Caki2 (cell line): ENCODE measurements around the gene KLHL42. TPM values are rescaled to one million over a fixed set of nuclear protein-coding genes. Genes with fewer than 3 reads are reported as not detected.

Experiments
- DNase-seq: peaks from one replicate; pipeline ENCODE4 v3.0.0-alpha.2; 2015; ENCODE audit warnings: low read depth
- in situ Hi-C: cut with HindIII; loops from 2 replicates; pipeline ENCODE4 v1.10.0; 2016; ENCODE audit warnings: low sequenced_read_pairs, low pct_unique_long_range_greater_than_20kb, mixed read lengths
- total RNA-seq: library from RNA; depleted of rRNA; stranded (reverse); fragments of >200 nt; shearing (Covaris generic); gene quantifications from 2 replicates; pipeline ENCODE4 v1.2.3, GENCODE V29; 2014; ENCODE audit warnings: low replicate concordance

KLHL42 gene
- total RNA-seq, 1 experiment from 2014 or later, result 12.8 TPM

DNA sequence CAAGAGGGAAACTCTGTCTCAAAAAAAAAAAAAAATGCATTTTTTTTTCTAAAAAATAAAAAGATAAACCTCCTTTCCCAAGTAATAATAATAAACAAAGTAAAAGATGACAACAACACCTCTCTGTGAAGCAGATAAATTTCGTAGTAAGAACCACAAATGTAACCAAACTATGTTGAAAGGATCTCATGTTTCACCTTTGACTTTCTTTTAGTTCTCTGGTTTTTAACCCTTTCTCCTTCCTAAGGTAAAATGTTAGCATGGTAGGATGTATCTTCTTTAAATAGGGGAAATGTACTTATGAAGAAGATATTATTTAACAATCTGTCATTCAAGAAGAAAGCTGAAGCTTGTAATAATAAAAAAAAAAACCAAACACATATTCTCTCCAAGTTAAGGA lies 1.8 kb upstream of the KLHL42 start:
- DNase-seq, result no peak
- in situ Hi-C loops, result no loop called here

DNA sequence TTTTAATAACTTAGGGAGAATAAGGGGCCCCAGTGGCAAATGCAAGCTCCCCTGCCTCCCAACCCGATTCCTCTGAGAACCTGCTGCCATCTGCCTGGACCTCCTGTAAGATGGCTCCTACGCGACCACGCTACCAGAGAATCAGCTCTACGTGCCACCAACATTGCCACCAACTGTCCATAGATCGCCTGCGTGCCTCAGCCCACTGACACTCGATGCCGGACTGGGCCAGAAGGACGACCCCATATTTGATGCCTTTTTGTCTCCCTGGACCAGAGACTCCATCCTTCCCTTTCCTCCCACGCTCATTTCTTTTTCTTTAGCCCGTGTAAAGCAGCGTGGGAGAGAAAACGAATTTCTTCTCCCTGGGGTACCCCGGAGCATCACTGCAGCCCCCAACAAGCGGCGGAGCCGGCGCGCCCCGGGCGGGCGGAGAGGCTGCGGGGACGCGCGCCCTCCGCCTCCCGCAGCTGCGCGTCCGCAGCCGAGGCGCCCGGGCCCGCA lies 565 bp upstream of the KLHL42 start:
- DNase-seq, result no peak
- in situ Hi-C loops, result no loop called here

DNA sequence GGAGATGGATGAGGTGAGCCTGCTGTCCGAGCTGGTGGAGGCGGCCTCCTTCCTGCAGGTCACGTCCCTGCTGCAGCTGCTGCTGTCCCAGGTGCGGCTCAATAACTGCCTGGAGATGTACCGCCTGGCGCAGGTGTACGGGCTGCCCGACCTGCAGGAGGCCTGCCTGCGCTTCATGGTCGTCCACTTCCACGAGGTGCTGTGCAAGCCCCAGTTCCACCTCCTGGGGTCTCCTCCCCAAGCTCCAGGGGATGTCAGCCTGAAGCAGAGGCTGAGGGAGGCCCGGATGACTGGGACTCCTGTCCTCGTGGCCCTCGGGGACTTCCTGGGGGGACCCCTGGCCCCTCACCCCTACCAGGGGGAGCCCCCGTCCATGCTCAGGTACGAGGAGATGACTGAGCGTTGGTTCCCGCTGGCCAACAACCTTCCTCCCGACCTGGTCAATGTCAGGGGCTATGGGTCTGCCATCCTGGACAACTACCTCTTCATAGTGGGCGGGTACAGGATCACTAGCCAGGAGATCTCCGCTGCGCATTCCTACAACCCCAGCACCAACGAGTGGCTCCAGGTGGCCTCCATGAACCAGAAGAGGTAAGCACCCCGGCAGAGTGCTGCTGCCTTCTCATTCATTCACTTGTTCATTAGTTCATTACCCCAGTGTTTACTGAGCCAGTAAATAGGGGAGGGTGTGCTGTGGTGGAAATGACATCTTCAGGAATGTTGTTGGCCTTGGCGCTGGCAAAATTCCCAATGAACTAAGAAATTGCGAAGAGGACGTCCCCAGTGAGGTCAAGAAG lies 777 bp downstream of the KLHL42 start:
- in situ Hi-C loops, result no loop called here
- peak; percentile 45 for DNase-seq

DNA sequence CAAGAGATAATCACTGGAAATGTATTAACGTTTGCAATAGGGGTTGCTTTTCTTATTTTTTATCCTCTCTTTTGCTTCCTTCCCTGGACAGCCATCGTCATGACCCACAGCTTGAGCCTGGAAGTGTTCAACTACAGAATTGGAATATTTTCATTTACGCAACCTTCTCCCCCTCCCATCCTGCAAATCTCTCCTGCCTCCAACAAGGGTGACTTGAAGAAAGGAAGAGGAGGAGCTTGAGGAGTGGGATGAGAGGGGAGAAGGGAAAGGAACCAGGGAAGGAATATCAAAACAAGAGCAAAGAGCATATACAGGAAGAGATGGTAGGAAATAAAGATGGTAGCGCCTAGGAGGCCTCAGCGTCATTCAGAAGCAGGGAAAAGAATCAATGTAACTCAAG lies 1.6 kb downstream of the KLHL42 start:
- DNase-seq, result no peak
- in situ Hi-C loops, result no loop called here

DNA sequence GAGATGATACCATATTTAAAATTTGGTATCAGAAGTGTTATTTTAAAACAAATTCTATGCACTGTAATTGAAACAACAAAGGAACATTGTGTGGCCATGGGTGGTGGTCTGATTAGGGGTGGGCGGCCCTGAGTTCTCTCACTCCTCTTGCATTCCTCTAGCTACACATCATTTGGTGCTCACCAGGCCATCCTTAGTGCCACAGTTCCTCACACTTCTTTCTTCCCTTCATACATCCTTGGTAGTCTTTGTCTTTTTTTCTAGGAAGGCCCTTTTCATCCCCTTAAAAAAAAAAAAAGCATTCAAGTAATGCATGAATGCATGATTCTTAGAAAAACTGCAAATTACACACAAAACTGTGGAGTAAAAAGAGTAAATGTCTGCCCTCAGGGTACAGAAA lies 2.4 kb downstream of the KLHL42 start:
- in situ Hi-C loops, result no loop called here
- DNase-seq, result no peak

DNA sequence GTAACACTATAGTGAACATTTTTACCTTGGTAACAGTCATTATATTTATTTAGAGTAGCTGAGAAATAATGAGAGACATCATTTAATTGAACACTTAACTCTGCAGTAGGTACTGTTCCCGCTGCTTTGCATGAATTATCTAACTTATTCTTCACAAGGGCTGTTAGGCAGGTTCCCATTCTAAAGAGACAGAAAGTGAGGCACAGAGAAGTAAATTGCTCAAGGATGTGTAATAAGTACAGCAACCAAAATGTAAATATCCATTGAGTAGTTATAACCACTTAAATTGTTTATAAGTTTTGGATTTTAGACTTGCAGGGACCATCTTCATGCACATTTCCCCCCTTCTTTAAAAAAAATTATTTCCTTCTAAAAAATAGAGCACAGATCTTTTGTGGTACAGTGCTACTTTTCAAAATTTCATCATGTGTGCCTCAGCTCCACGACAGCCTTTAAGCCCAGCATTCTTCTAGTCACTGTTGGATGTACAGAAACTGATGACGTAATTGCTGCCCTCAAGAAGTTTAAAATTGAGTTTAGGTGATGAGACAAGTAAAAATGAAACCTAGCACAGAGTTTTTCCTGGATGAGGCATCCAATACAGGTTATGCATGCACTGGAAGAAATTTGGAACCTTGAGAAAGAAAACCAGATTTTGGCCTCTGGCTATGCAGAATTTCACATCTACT lies 6.0 kb downstream of the KLHL42 start:
- DNase-seq, result no peak
- in situ Hi-C loops, result no loop called here

DNA sequence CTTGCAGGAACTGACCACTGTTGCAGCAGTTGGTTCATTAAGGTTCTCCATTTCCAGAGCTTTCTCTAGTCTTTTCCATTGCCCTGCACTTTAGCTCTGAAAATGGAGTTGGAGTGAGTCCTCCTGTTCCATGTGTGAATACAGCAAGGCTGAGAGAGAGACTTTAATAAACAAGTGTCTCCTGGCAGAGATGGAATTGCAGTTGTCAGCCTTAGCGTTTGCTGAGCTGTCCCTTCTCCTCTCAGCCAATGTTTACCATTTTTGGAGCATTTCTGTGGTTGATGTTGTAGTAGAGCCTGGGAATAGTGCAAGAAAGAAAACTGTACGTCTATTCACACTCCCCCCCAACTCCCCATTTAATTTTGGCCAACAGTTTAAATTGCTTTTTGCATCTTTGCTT lies 7.5 kb downstream of the KLHL42 start:
- in situ Hi-C loops, result no loop called here
- no peak for DNase-seq

DNA sequence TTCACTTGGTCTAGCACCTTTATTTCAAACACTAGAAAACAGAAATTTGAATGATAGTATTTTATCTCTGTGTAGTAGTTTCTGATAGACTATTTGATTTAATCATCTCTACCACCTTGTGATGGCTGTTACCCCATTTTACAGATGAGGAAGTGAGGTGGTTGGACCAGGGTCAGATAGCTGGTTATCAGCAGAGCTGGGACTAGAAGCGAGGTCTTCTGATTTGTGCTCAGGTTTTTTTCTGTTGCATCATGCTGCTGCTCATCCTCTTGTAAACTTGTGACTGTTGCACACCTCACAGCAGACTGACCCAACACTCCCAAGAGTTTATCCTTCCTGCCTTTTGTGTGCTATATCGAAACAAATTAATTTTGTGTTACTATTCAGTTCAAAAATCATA lies 10.1 kb downstream of the KLHL42 start:
- in situ Hi-C loops, result no loop called here
- no peak for DNase-seq

DNA sequence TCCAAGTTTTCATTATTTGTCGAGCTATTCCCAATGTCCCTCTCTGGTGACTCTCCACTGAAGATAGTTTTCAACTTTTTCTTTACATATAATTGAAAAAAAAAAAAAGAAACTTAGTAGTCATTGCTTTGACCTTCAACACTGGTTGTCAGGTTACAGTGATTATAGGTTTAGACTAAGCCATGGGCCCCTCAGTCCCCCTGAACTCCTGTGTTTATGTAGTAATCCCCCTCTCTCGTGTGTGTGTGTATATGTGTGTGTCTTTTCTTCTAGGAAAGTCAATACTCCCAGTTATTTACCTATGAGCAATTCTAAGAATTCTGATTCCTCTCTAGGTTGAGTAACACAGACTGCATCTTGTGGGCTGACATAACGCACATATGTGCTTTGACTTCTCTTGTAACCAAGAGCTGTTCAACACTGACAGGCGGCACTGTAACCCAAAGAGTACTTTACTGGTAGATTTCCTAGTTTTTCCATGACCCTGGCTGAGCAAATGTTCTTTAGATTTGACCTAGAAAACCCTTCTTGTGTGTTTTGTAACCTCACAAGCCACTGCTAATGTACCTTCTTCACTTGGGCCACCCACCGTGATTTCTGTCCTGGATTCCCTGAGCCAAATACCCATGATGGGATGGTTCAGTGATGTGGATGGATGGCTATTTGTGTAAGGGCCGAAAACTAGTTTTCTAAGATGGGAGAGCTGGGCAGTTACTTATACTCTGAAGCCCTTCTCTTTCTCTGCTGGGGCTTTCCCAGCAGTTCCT lies 15.0 kb downstream of the KLHL42 start:
- in situ Hi-C loops, result no loop called here
- no peak for DNase-seq

DNA sequence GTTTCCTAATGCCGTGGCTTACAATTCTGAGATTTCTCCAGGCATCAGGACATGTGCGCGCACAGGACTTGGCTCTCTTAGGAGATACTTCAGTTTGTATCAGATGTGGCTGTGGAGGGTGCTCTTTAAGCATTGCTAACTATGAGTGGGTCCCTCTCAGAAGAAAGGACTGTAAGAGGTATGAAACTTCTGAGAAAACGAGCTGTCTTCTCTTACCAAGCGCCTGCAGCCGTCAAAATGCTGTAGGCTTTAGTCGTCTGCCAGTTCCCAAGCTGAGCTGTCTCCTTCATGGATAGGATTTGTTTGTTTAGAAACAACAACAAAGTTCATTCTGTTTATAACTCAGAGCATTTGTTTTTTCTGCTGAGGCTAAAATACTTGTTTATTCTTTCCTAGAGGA lies 16.1 kb downstream of the KLHL42 start:
- in situ Hi-C loops, result no loop called here
- no peak for DNase-seq

DNA sequence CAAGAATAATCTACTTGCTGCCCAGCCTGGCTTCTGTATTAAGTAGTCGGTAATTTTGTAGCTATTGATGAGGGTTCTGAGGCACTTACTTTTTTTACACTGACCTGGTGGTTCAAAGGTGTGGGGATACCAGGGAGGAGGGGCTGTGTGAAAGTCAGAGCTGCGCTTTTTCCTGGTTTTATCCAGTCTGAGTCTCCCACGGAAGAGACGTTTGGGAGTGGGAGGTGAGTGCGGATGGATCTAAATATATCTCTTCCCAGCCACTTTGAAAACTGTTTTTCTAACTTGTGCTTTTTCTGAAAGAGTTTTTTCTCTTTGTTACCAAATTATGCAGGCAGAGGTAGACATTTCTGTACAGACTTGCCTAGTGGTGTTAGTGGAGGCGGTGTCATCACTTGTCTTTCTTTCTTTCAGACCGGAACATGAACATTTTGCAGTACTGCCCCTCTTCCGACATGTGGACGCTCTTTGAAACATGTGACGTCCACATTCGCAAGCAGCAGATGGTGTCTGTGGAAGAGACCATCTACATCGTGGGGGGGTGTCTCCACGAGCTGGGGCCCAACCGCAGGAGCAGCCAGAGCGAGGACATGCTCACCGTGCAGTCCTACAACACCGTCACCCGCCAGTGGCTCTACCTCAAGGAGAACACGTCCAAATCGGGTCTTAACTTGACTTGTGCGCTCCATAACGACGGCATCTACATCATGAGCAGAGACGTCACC lies 17.4 kb downstream of the KLHL42 start:
- in situ Hi-C loops, result no loop called here
- DNase-seq, result no peak

DNA sequence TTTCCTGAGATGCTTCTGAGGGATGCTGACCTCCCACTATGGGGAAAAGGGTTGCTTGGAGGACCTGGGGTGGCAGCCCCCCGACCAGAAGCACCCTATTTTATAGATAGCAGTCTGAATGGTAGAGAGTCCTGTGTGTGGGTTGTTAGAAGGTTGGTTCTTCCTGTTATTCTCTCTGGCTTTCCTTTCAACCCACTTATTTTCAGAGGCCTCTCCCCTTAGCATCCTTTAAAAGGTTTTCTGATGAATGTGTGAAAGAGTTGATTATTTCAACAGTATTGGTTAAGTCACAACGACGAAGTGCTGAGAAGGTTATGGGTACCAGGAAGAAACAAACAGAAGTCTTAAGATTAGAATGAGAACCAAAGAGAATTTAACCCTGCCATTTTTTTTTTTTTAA lies 20.8 kb downstream of the KLHL42 start:
- in situ Hi-C loops, result no loop called here
- DNase-seq, result no peak

DNA sequence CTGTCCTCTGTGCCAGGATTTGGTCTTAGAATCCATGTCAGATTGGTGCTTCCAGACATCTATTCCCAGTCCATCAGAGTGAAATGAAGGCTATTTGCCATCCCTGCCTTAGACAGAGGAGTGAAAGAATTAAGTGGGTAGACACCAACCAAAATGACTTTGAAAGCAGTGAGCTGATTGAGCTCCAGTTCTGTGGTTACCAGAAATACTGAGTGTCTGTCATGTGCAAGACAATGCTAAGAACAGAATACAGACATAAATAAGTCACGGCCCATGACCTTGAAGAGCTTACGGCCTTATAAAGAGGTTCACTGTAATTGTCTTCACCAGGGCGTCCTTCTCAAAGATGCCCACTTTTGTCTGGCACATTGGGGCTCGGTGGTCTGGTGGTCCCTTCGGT lies 21.6 kb downstream of the KLHL42 start:
- in situ Hi-C loops, result no loop called here
- DNase-seq, result no peak

DNA sequence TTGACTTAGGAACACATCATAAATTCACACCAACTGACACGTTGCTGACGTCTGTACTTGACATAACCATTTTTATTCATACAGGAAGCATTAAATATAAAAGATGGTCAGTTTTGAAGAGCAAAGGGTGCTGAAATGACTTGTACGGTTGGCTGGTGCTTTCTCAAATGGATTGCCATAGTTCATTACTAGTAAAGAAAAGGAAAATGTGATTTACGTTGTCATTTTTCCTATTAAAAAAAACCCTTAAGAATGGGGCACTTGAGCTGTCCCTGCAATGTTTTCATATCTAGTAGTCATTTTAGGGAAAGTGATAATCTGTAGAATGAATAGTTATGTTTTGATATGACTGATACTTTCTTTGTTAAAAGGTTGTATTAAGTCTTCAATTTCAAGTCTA lies 22.5 kb downstream of the KLHL42 start:
- DNase-seq, result no peak
- in situ Hi-C loops, result no loop called here

DNA sequence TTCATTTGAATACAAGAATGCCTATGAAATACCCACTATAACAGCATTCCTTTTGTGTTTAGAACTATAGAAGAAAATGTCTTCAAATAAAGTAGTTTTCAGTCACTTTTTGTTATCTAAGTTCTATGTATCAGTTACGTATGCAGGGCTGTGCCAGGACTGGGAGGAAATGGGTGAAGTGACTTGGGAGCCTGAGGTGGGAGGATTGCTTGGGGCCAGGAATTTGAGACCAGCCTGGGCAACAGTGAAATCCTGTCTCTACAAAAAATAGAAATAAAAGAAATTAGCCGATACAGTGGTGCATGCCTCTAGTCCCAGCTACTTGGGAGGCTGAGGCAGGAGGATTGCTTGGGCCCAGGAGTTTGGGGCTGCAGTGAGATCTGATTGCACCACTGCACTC lies 22.9 kb downstream of the KLHL42 start:
- in situ Hi-C loops, result no loop called here
- DNase-seq, result no peak

DNA sequence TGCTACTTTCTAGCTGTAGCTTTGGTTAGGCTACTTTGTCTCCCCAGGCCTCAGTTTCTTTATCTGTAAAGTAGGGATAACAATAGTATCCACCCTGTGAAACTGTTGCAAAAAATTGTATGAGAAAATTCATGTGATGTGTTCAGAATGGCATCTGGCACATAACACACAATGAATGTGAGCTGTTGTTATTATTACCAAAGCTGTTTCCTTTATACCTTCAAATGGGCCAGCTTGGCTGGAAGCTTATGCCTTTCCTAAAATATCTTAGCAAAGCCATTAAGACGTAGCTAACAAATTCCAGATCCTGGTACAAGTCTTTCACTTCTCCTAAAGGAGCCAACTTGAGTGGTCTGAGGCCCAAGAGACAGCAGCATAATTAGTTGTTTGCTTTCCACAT lies 25.2 kb downstream of the KLHL42 start:
- in situ Hi-C loops, result no loop called here
- no peak for DNase-seq

DNA sequence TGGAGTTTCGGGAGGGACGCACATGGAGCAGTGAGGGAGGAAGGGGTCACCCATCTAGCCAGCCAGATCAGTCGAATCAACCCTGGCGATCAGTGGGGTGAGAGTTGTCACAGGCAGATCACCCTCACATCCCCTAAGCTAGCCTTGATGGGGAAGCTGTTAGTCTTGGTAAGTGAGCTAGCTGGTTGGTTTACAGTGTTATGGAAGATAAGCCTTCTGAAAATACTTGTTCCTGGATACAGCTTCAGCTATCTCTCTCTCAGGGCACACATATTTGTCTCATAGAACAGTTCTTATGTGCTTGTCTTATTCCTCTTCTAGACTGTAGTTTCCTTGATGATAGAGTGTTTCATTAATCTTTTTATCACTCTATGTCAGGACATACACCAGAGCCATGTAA lies 26.2 kb downstream of the KLHL42 start:
- in situ Hi-C loops, result no loop called here
- no peak for DNase-seq

DNA sequence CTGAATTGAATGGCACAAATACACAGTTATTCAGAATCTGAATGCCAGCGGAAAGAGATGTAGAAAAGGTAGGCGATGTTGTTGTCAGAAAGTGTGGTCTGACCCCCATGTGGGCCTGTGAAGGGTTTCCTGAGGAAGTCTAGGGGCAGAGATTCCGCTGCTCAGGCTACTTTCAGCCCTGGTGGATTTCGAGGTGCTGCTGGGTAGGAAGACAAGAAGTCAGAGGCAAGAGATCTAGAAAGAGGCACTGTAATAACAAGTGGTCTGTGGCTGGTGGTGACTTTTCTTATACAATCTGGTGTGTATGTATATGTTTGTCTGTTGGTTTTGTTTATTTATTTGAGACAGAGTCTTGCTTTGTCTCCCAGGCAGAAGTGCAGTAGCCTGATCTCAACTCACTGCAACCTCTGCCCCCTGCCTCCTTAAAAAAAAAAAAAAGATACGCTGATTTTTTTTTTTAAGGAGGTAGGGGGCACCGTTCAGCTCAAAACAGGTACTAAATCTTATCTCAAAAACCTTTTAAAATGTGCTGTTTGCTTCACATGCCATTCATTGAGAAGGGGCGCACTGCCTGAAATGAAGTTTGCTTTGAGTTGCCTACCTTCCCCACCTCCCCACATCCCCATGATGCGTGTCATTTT lies 27.1 kb downstream of the KLHL42 start:
- no peak for DNase-seq
- in situ Hi-C loops, result no loop called here
